Tibial nerve (tissue), 3 donors: Measurements from ENCODE around the gene GABRR2.
"Not testable (repeated sequence)": the region's sequence is repeated elsewhere in the genome, so short reads cannot be mapped to it uniquely, and the experiment has no call there.

Experiments used
- EP300 ChIP-seq, 2 donors: sonication (generic); formaldehyde crosslinking; IDR thresholded peaks; one replicate each; pipeline ENCODE4 v1.6.1; 2017; ENCODE audit warnings: antibody characterized with exemption in 2 of 2, mild to moderate bottlenecking in 1 of 2
- POLR2A ChIP-seq, 2 donors: fragments of 450-650 bp; IDR thresholded peaks; one replicate each; pipeline ENCODE4 v1.6.1; 2017; ENCODE audit warnings: antibody characterized with exemption in 2 of 2, mild to moderate bottlenecking in 2 of 2, moderate library complexity in 2 of 2

- not testable (repeated sequence) for TF ChIP-seq EP300, POLR2A (IDR thresholded peaks at IDR 0.05)
Observed at GRCh38 chr6:89304517-89304916, 10.6 kb downstream of the GABRR2 start.
